Embryonic facial prominence (tissue), 1 donor: ENCODE data around the gene MICAL2.
"Not testable (repeated sequence)": the region's sequence is repeated elsewhere in the genome, so short reads cannot be mapped to it uniquely, and the experiment has no call there.

Experiments
- DNase-seq: peaks from one replicate; pipeline ENCODE4 v3.0.0-alpha.2; 2016; ENCODE audit errors: extremely low spot score

The MICAL2 gene

GRCh38 chr11:12133547-12134235, 23.3 kb downstream of the MICAL2 start:
- no peak for DNase-seq

- DNase-seq, result no peak
These were observed 23.8 kb downstream of the MICAL2 start for GRCh38 chr11:12134236-12134585.

GRCh38 chr11:12135185-12135584, 24.8 kb downstream of the MICAL2 start:
- no peak for DNase-seq

- DNase-seq, result no peak
These were observed 26.8 kb downstream of the MICAL2 start for GRCh38 chr11:12137005-12137690.

- DNase-seq, result no peak
These were observed 27.7 kb downstream of the MICAL2 start for GRCh38 chr11:12137938-12138731.

- DNase-seq, result no peak
These were observed 28.9 kb downstream of the MICAL2 start for GRCh38 chr11:12139144-12139881.

GRCh38 chr11:12140186-12140793, 29.9 kb downstream of the MICAL2 start:
- DNase-seq, result no peak

GRCh38 chr11:12141283-12141682, 30.9 kb downstream of the MICAL2 start:
- DNase-seq, result no peak

GRCh38 chr11:12142176-12142575, 31.8 kb downstream of the MICAL2 start:
- no peak for DNase-seq

GRCh38 chr11:12142909-12143308, 32.5 kb downstream of the MICAL2 start:
- DNase-seq, result no peak

- no peak for DNase-seq
These were observed 33.3 kb downstream of the MICAL2 start for GRCh38 chr11:12143461-12144258.

GRCh38 chr11:12144330-12145174, 34.2 kb downstream of the MICAL2 start:
- DNase-seq, result no peak

GRCh38 chr11:12146678-12147077, 36.3 kb downstream of the MICAL2 start:
- DNase-seq, result not testable (repeated sequence)

GRCh38 chr11:12147827-12148226, 37.4 kb downstream of the MICAL2 start:
- DNase-seq, result no peak

GRCh38 chr11:12148466-12148865, 38.1 kb downstream of the MICAL2 start:
- no peak for DNase-seq

GRCh38 chr11:12148882-12149281, 38.5 kb downstream of the MICAL2 start:
- DNase-seq, result no peak

- no peak for DNase-seq
These were observed 39.4 kb downstream of the MICAL2 start for GRCh38 chr11:12149672-12150225.

GRCh38 chr11:12150831-12151382, 40.5 kb downstream of the MICAL2 start:
- no peak for DNase-seq

- no peak for DNase-seq
These were observed 41.9 kb downstream of the MICAL2 start for GRCh38 chr11:12152321-12152720.
